Transverse colon (tissue), 4 donors: Measurements from ENCODE around the gene CCDC33.

Experiments used
- POLR2AphosphoS5 ChIP-seq, 3 donors: sonication (generic); formaldehyde crosslinking; IDR thresholded peaks; one replicate each; pipeline ENCODE4 v1.6.1; 2016; ENCODE audit warnings: antibody characterized with exemption in 3 of 3
- TF ChIP-seq, protein P1 (sequence below), 5 experiments: fragments of 200-600 bp in 3 of 5; fragments of 450-650 bp in 2 of 5; sonication (generic) in 3 of 5; IDR thresholded peaks; 1 replicate in 2 of 5; 2 replicates in 3 of 5; pipeline ENCODE4 v1.5.1; 2016 to 2017; ENCODE audit warnings: antibody characterized with exemption in 5 of 5, inconsistent platforms in 3 of 5, mild to moderate bottlenecking in 2 of 5, moderate library complexity in 1 of 5

DNA sequence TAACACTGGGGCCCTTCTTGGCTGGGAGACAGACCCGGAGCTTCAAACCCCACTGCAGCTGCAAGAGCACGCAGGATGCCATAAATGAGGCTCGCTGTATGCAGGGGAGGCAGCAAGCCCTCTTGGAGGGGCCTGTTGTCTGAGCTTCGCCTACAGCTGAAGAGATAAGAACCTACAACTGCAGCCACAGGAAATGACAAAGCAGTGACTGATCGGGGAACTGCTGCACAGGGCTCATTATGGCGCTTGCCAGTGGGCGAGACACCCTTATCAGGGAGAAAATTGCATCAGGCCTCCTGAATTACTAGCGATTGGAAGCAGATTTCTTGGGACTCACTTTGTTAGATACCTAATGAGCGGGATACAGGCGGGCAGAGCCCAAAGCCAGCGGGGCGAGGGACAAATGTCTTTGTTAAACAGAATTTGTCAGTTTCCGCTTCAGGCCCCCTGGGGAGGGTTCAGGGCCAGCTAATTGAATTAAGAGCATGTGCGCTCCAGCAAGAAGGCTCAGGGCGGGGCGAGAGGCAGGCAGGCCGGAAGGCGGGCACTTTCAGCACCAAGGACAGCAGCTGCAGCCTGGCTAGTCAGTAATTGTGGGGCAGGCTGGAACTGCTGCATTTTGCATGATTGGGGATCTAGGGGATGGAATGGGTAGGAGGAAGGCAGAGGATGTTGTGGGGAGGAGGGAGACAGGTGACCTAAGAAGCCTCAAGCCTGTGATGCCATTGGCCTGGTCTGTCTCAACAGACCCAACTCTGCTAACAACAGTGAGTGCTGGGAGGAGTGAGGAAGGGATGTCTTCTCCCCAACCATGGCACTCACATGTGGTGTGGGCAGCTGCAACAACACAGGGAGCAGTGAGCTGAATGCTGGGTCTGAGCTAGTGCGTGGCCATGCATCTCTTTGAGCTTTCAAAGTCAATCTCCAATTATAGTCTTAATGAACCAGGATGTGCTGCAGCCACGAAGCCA lies 55.3 kb downstream of the CCDC33 start:
- no peak for TF ChIP-seq POLR2AphosphoS5 (IDR thresholded peaks at IDR 0.05)
- TF ChIP-seq, protein P1, sequence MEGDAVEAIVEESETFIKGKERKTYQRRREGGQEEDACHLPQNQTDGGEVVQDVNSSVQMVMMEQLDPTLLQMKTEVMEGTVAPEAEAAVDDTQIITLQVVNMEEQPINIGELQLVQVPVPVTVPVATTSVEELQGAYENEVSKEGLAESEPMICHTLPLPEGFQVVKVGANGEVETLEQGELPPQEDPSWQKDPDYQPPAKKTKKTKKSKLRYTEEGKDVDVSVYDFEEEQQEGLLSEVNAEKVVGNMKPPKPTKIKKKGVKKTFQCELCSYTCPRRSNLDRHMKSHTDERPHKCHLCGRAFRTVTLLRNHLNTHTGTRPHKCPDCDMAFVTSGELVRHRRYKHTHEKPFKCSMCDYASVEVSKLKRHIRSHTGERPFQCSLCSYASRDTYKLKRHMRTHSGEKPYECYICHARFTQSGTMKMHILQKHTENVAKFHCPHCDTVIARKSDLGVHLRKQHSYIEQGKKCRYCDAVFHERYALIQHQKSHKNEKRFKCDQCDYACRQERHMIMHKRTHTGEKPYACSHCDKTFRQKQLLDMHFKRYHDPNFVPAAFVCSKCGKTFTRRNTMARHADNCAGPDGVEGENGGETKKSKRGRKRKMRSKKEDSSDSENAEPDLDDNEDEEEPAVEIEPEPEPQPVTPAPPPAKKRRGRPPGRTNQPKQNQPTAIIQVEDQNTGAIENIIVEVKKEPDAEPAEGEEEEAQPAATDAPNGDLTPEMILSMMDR (IDR thresholded peaks at IDR 0.05): no peak
